ENCODE data around the gene SELENOP.

- TF ChIP-seq POLR2AphosphoS5 (IDR thresholded peaks at IDR 0.05; ENCODE audit: low read depth) (no peak), CTCF (conservative IDR thresholded peaks at IDR 0.05; ENCODE audit: low read depth in 2 of 2) (no peak), EZH2 (IDR thresholded peaks at IDR 0.05; ENCODE audit: low read depth, unreplicated experiment) (no peak), JUNB (IDR thresholded peaks at IDR 0.05; ENCODE audit: unreplicated experiment) (no peak), REST (IDR thresholded peaks at IDR 0.05; ENCODE audit: unreplicated experiment) (no peak), EZH2phosphoT487 (IDR thresholded peaks at IDR 0.05; ENCODE audit: unreplicated experiment) (no peak), CREB1 (CRISPR knock-in tag; IDR thresholded peaks at IDR 0.05; ENCODE audit: low read depth) (no peak), STAT1 (IDR thresholded peaks at IDR 0.05; ENCODE audit: unreplicated experiment) (no peak)
- TF ChIP-seq, protein P1, sequence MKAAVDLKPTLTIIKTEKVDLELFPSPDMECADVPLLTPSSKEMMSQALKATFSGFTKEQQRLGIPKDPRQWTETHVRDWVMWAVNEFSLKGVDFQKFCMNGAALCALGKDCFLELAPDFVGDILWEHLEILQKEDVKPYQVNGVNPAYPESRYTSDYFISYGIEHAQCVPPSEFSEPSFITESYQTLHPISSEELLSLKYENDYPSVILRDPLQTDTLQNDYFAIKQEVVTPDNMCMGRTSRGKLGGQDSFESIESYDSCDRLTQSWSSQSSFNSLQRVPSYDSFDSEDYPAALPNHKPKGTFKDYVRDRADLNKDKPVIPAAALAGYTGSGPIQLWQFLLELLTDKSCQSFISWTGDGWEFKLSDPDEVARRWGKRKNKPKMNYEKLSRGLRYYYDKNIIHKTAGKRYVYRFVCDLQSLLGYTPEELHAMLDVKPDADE (IDR thresholded peaks at IDR 0.05) = no peak
Measured at GRCh38 chr5:42808888-42809611, 2.6 kb downstream of the SELENOP start.
